Measurements from ENCODE around the gene SLC6A13.
"Not testable (repeated sequence)": the region's sequence is repeated elsewhere in the genome, so short reads cannot be mapped to it uniquely, and the experiment has no call there.

SLC6A13 gene

GRCh38 chr12:190881-191280, 71.8 kb downstream of the SLC6A13 start:
- TF ChIP-seq CTCF (conservative IDR thresholded peaks at IDR 0.05; ENCODE audit: control insufficient read depth, insufficient read depth, low read depth, low read length), result no peak
- no peak overlapping the region for H3K4me3 ChIP-seq (ENCODE audit: control insufficient read depth, low read depth, low read length)
- DNase-seq (ENCODE audit: low read depth), result no peak

- no peak overlapping the region for H3K4me3 ChIP-seq (ENCODE audit: control insufficient read depth, low read depth, low read length)
- no peak for TF ChIP-seq CTCF (conservative IDR thresholded peaks at IDR 0.05; ENCODE audit: control insufficient read depth, insufficient read depth, low read depth, low read length)
- DNase-seq (ENCODE audit: low read depth), result no peak
Observed at GRCh38 chr12:189622-189962, 73.0 kb downstream of the SLC6A13 start.

GRCh38 chr12:188910-189621, 73.6 kb downstream of the SLC6A13 start:
- peak; percentile 39 for DNase-seq (ENCODE audit: low read depth)
- TF ChIP-seq CTCF (conservative IDR thresholded peaks at IDR 0.05; ENCODE audit: control insufficient read depth, insufficient read depth, low read depth, low read length), result peak; percentile 40
- H3K4me3 ChIP-seq (ENCODE audit: control insufficient read depth, low read depth, low read length), result peak overlapping the region; percentile 38

GRCh38 chr12:187986-188909, 74.4 kb downstream of the SLC6A13 start:
- not testable (repeated sequence) for DNase-seq (ENCODE audit: low read depth)
- peak overlapping the region; percentile 38 for H3K4me3 ChIP-seq (ENCODE audit: control insufficient read depth, low read depth, low read length)

- TF ChIP-seq CTCF (conservative IDR thresholded peaks at IDR 0.05; ENCODE audit: control insufficient read depth, insufficient read depth, low read depth, low read length), result no peak
- no peak for DNase-seq (ENCODE audit: low read depth)
- no peak overlapping the region for H3K4me3 ChIP-seq (ENCODE audit: control insufficient read depth, low read depth, low read length)
Observed at GRCh38 chr12:186006-186625, 76.5 kb downstream of the SLC6A13 start.

GRCh38 chr12:185576-185955, 77.1 kb downstream of the SLC6A13 start:
- no peak overlapping the region for H3K4me3 ChIP-seq (ENCODE audit: control insufficient read depth, low read depth, low read length)
- no peak for TF ChIP-seq CTCF (conservative IDR thresholded peaks at IDR 0.05; ENCODE audit: control insufficient read depth, insufficient read depth, low read depth, low read length)
- DNase-seq (ENCODE audit: low read depth), result no peak

All from fibroblast of mammary gland (primary cell).